A673 (cell line): ENCODE measurements around the gene PKLR. TPM values are rescaled to one million over a fixed set of nuclear protein-coding genes. Genes with fewer than 3 reads are reported as not detected.

Experiments used
- BruUV-seq: library from RNA; stranded (reverse); fragments of 400-500 nt; replicated peaks from 2 replicates; lab custom pipeline; 2021; lab: Mats Ljungman, UMichigan
- CTCF ChIA-PET: fragments of 300-600 bp; sonication (Branson Sonifier 250); formaldehyde crosslinking; loops from one replicate; lab custom pipeline; 2022; ENCODE audit warnings: antibody characterized with exemption; lab: Charles Lee
- POLR2A ChIA-PET: fragments of 300-600 bp; sonication (Branson Sonifier 250); formaldehyde crosslinking; loops from one replicate; lab custom pipeline; 2022; ENCODE audit warnings: antibody characterized with exemption; ENCODE audit not compliant: low non-redundant PET; lab: Charles Lee
- DNase-seq: peaks from one replicate; pipeline ENCODE4 v3.0.0-alpha.2; 2015; ENCODE audit warnings: low spot score
- H3K27ac ChIP-seq: fragments of 200-600 bp; sonication (generic); 2 replicates; pipeline ENCODE4 v1.5.1; 2016; ENCODE audit warnings: mixed run types, low read depth, mild to moderate bottlenecking, mixed read lengths, antibody characterized with exemption, low read length; ENCODE audit not compliant: poor library complexity, severe bottlenecking
- H3K27me3 ChIP-seq: fragments of 200-600 bp; sonication (generic); replicated peaks from 2 replicates; pipeline ENCODE4 v1.6.1; 2017; ENCODE audit warnings: mixed run types, low read depth, mild to moderate bottlenecking, mixed read lengths, antibody characterized with exemption, low read length; ENCODE audit not compliant: insufficient read depth, poor library complexity
- H3K36me3 ChIP-seq: fragments of 200-600 bp; sonication (generic); 2 replicates; pipeline ENCODE4 v1.6.1; 2016; ENCODE audit warnings: mixed run types, mild to moderate bottlenecking, mixed read lengths, antibody characterized with exemption, low read length; ENCODE audit not compliant: insufficient read depth, poor library complexity, severe bottlenecking
- H3K4me1 ChIP-seq: fragments of 200-600 bp; sonication (generic); 2 replicates; pipeline ENCODE4 v1.6.1; 2017; ENCODE audit warnings: mixed run types, mild to moderate bottlenecking, mixed read lengths, antibody characterized with exemption, low read length; ENCODE audit not compliant: insufficient read depth, poor library complexity, severe bottlenecking
- H3K4me3 ChIP-seq: fragments of 200-600 bp; sonication (generic); 2 replicates; pipeline ENCODE4 v1.5.1; 2016; ENCODE audit warnings: low read depth, mixed run types, mild to moderate bottlenecking, mixed read lengths, low read length; ENCODE audit not compliant: poor library complexity, severe bottlenecking
- H3K9me3 ChIP-seq: fragments of 200-600 bp; sonication (generic); 2 replicates; pipeline ENCODE4 v1.6.1; 2016; ENCODE audit warnings: mixed run types, low read depth, mild to moderate bottlenecking, mixed read lengths, antibody characterized with exemption, low read length; ENCODE audit not compliant: poor library complexity, severe bottlenecking
- CTCF ChIP-seq: fragments of 300-800, 200-600 bp; sonication (generic); conservative IDR thresholded peaks from 2 replicates; pipeline ENCODE4 v1.5.1; 2017; ENCODE audit warnings: low read depth, mild to moderate bottlenecking, antibody characterized with exemption, low read length, moderate library complexity, mixed read lengths
- EZH2 ChIP-seq: fragments of 200-600 bp; sonication (generic); IDR thresholded peaks from 2 replicates; pipeline ENCODE4 v1.6.1; 2017; ENCODE audit warnings: borderline replicate concordance, low read depth, mild to moderate bottlenecking, mixed read lengths, antibody characterized with exemption, low read length; ENCODE audit not compliant: poor library complexity, severe bottlenecking
- intact Hi-C: fragments of 100-400 bp; cut with micrococcal nuclease; formaldehyde crosslinking; loops from one replicate; pipeline ENCODE4 v1.10.0; 2022; ENCODE audit not compliant: unreplicated experiment
- total RNA-seq: library from RNA; stranded (reverse); gene quantifications from 2 replicates; pipeline ENCODE4 v1.2.3, GENCODE V29; 2021

Gene PKLR
- total RNA-seq, 1 experiment from 2014 or later: not detected

- peaks cover 61% of the 10 kb centered on the region for H3K36me3 ChIP-seq
Measured at GRCh38 chr1:155261852-155262673, 39.2 kb downstream of the PKLR start, which contains the start of gene SCAMP3. TSS of gene SCAMP3 (minus strand) at chr1:155262360. CDS start at chr1:155262151, 209 bp downstream.

DNA sequence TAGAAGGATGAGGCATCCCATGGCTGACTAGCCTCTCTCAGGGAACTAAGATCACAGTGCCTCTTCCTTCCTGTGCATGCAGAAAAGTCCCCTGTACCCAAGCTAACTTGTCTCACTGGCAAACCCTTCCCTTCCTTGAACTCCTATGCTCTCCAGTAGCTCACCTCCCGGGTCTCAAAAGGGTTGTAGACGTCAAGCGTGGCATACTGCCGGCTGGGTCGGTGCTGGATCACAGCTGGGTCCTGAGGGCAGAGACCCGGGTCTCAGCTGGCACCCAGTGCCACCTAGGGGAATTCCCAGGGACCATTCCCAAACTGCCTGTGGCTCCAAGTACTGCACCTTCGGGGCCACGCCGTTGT is 39.8 kb downstream of the PKLR start:
- BruUV-seq: no TSS peak
- peak; percentile 26; the same call in 1 of the 2 replicates for TF ChIP-seq CTCF
- TF ChIP-seq EZH2: no peak
- Histone ChIP-seq H3K27ac (peak overlapping the region; percentile 81), H3K36me3 (peaks cover 55% of the 10 kb centered on the region), H3K9me3 (no peaks in the 10 kb centered on the region), H3K27me3 (no peaks in the 10 kb centered on the region), H3K4me1 (peaks cover 2% of the 10 kb centered on the region), H3K4me3 (peak overlapping the region; percentile 69)
- peak; percentile 26 for DNase-seq
- ChIA-PET POLR2A (no interaction called here), CTCF (interaction anchor here (0.5 to 1.9 kb wide), 3 partner anchors 11 to 334 kb away, joined by 3 to 12 read pairs (median 6); no protein-coding TSS in a partner anchor)
- intact Hi-C loops: no loop called here

More at GRCh38 chr1:155261852-155262673, 39.2 kb downstream of the PKLR start, which contains the start of gene SCAMP3:
- POLR2A ChIA-PET: no interaction called here
- Histone ChIP-seq H3K4me3 (peak within 1 kb of the TSS; percentile 69), H3K9me3 (no peaks in the 10 kb centered on the region), H3K27me3 (no peaks in the 10 kb centered on the region), H3K27ac (peak within 1 kb of the TSS; percentile 81), H3K4me1 (peaks cover 2% of the 10 kb centered on the region)
- CTCF ChIA-PET: interaction anchor here (0.5 to 1.9 kb wide), 3 partner anchors 11 to 333 kb away, joined by 3 to 12 read pairs (median 6); no protein-coding TSS in a partner anchor
- TSS peak; percentile 36 for BruUV-seq
- TF ChIP-seq CTCF (peak; percentile 4; the same call in 1 of the 2 replicates), EZH2 (no peak)
- intact Hi-C loops: no loop called here
- DNase-seq: peak; percentile 98

GRCh38 chr1:155260276-155260675 is 41.0 kb downstream of the PKLR start:
- no peak for TF ChIP-seq CTCF
- TF ChIP-seq EZH2: no peak
- DNase-seq: no peak
- POLR2A ChIA-PET: no interaction called here
- H3K36me3 ChIP-seq: peaks cover 44% of the 10 kb centered on the region
- no peaks in the 10 kb centered on the region for H3K27me3 ChIP-seq
- H3K27ac ChIP-seq: no peak overlapping the region
- intact Hi-C loops: no loop called here
- no peak overlapping the region for H3K4me3 ChIP-seq
- BruUV-seq: no TSS peak
- CTCF ChIA-PET: no interaction called here
- no peaks in the 10 kb centered on the region for H3K9me3 ChIP-seq
- peaks cover 8% of the 10 kb centered on the region for H3K4me1 ChIP-seq
